ENCODE measurements around the gene GLE1. TPM values are rescaled to one million over a fixed set of nuclear protein-coding genes. Genes with fewer than 3 reads are reported as not detected.

GLE1 gene, protein sequence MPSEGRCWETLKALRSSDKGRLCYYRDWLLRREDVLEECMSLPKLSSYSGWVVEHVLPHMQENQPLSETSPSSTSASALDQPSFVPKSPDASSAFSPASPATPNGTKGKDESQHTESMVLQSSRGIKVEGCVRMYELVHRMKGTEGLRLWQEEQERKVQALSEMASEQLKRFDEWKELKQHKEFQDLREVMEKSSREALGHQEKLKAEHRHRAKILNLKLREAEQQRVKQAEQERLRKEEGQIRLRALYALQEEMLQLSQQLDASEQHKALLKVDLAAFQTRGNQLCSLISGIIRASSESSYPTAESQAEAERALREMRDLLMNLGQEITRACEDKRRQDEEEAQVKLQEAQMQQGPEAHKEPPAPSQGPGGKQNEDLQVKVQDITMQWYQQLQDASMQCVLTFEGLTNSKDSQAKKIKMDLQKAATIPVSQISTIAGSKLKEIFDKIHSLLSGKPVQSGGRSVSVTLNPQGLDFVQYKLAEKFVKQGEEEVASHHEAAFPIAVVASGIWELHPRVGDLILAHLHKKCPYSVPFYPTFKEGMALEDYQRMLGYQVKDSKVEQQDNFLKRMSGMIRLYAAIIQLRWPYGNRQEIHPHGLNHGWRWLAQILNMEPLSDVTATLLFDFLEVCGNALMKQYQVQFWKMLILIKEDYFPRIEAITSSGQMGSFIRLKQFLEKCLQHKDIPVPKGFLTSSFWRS
- total RNA-seq, result 28.3 and 28.4 TPM in 2 replicates
- polyA plus RNA-seq (2012), result 22.5 TPM

- DNase-seq (ENCODE audit: low read depth), result peak; percentile 92
Observed at GRCh38 chr9:128504485-128505413, at the start of gene GLE1. Gene GLE1, plus strand, starts transcription at chr9:128504719. Its CDS starts 87 bp downstream, at chr9:128504806.

DNA sequence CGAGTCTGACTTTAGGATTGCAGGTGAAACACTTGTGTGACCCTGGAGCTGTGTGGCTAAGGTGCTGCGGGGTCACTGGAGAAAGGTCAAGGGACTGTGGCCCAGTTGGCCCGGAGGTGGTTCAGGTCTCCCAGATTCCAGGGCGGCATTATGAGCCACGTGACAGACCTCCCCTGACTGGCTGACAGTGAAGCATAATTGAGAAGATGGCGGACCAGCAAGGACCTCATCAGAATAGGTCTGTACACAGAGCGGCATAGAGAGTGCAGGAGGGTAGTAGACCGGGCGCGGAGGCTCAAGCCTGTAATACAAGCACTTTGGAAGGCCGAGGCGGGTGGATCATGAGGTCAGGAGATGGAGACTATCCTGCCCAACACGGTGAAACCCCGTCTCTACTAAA is 49.5 kb upstream of the GLE1 start:
- DNase-seq (ENCODE audit: low read depth), result no peak

DNA sequence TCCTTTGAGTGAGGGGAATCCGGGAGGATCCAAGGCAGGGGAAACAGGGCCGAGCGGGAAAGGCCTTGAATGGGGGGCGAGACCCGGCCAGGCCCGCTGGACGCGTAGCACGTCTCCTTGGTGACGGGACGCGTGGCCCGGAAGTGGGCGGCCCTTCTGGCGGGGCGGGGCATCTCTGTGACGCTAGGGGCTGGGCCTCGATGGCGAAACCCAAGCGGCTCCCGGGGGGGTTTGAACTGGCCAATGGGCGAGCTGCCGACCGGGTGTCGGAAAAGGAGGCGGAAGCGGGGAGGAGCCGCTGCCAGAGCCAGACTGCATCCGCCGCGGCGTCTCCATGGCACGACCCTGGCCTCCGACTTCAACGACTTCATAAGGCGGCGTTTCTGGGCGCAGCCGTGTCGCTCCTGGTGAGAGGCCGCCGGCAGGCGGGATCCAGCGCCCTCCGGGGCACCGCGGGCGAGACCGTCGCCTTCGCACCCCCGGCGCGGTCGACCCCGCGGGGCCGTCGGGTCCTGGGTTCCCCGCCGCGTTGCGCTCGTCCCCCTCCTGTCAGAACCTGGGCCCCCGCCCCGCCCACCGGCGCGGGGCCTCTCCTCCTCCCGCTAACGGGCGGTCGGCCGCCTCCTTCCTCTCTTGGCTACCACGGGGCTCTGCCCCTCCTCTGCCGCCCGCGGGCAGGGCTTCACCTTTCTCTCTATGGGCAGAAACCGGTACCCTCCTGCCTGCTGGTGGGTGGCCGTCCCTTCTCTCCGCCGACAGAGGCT is 48.5 kb upstream of the GLE1 start, which contains the start of gene ODF2:
TSS of gene ODF2 (plus strand) at position 158 of the 764 bp plus-strand sequence. CDS start at position 244, 86 bp downstream.
- DNase-seq (ENCODE audit: low read depth), result peak; percentile 96

- peak; percentile 72 for DNase-seq (ENCODE audit: low read depth)
Observed at GRCh38 chr9:128456613-128457061, 47.9 kb upstream of the GLE1 start.

- DNase-seq (ENCODE audit: low read depth), result no peak
Observed at GRCh38 chr9:128457207-128457606, 47.3 kb upstream of the GLE1 start.

- DNase-seq (ENCODE audit: low read depth), result no peak
Observed at GRCh38 chr9:128459011-128459410, 45.5 kb upstream of the GLE1 start.

GRCh38 chr9:128469070-128469469 is 35.4 kb upstream of the GLE1 start:
- no peak for DNase-seq (ENCODE audit: low read depth)

DNA sequence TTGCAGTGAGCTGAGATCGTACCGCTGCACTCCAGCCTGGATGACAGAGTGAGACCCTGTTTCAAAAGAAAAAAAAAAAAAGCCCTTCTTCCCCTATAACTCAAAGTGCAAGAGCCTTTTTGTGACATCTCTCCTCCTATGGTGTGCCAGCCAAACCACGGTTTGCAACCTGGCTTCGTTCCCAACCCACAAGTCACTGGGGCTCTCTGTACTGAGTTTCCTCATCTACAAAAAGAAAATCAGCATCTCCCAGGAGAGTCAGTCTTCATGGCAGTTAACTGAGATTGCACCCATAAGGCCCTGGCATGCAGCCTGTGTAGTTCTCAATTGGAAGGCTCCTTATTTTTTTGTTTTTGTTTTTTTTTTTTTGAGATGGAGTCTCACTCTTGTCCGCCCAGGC is 34.0 kb upstream of the GLE1 start:
- DNase-seq (ENCODE audit: low read depth), result peak; percentile 67

- no peak for DNase-seq (ENCODE audit: low read depth)
Observed at GRCh38 chr9:128473104-128473503, 31.4 kb upstream of the GLE1 start.

- no peak for DNase-seq (ENCODE audit: low read depth)
Observed at GRCh38 chr9:128475867-128476266, 28.7 kb upstream of the GLE1 start.

DNA sequence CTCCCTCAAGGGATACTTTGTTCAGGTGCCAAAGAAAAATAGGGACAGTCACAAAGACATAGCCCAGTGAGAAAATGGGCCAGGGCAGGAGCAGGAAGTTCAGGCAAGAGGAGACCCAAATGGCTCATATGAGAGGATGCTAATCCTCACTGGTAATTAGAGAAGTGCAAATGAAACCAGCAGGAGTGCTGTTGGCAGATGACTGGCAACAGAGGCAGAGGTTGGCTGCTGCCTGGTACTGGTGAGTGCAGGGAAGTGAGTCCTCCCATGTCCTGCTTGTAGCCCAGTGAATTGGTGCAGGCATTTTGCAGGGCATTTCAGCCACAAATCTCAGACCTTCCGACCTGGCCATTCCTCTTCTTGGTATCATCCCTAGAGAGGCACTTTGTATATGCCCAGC is 25.3 kb upstream of the GLE1 start:
- no peak for DNase-seq (ENCODE audit: low read depth)

DNA sequence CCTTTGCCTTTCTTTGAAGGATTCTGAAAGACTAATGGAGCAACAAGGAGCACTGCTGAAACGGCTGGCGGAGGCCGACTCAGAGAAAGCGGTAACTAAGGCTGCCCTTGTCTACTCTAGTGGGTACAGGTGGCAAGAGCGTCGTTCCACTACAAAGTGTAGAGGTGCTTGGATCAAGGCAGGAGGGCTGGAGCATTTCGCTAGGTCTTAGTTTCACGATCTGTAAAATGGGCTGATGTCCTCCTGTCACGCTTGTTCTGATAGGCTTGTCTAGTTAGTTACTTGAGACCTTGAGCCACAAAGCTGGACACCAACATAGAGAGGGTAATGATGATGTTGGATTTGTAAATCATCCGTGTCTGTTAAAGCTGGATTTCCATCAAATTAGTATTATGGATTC is 23.0 kb upstream of the GLE1 start:
- no peak for DNase-seq (ENCODE audit: low read depth)

- DNase-seq (ENCODE audit: low read depth), result no peak
Observed at GRCh38 chr9:128482186-128482585, 22.3 kb upstream of the GLE1 start.

GRCh38 chr9:128484686-128485413 is 19.7 kb upstream of the GLE1 start:
- no peak for DNase-seq (ENCODE audit: low read depth)

DNA sequence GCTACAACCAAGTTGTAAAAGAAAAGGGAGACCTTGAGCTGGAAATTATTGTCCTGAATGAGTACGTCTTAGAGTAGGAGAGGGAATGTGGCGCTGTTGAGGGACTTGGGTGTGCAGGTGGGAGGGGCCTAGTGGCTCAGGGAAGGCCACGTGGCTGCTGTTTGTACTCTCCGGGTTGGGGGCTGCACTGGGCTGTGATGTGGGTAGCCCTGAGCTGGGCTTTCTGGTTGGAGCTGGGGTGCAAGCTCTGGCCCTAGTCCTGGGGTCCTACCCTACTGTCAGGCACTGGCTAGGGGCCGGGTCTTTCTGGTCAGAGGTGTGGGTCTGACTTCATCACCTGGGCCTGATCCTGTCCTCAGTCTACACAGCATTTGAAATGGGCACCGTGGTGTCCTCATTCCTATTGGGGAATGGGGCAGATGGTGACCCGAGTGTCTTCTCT is 19.1 kb upstream of the GLE1 start:
- no peak for DNase-seq (ENCODE audit: low read depth)

DNA sequence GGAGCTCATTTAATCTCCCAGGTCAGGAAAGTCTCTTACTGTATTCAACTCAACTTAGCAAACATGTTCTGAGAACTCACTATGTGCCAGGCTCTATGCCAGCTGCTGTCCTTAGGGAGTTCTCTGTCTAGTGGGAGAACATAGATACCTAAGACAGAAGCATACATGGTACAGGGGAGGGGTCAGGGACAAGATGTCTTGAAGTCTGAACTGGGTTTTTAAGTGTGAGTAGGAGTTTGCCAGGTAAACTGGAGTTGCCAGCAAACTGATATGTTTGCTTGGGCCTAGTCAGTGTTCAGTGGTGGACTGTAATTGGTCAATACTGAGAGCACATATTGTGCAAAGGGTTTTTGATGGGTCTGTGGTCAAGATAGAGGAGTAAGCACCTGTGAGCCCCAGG is 18.3 kb upstream of the GLE1 start:
- no peak for DNase-seq (ENCODE audit: low read depth)

DNA sequence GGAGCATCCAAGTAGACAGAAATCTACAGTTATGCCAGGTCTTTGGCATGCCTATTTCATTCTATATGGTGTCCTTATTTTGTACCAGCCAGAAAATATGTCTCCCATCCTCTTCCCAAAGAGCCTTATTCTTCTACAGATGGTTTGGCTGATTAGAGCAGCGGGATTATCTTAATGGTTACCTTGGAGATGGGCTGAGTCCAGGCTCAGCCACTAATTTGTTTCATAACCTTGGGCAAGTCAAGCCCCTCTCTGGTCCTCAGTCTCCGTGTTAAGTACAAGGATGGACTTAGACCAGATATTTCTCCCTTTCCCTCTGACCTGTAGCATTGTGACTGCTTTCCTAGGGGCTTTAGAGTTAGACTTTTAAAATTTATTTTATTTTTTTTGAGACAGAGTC is 11.1 kb upstream of the GLE1 start:
- no peak for DNase-seq (ENCODE audit: low read depth)

- DNase-seq (ENCODE audit: low read depth), result no peak
Observed at GRCh38 chr9:128494108-128494745, 10.3 kb upstream of the GLE1 start.

GRCh38 chr9:128494746-128495129 is 9.8 kb upstream of the GLE1 start:
- DNase-seq (ENCODE audit: low read depth), result no peak
